Gastroesophageal sphincter (tissue), 4 donors: ENCODE data around the gene ITPR2. TPM values are rescaled to one million over a fixed set of nuclear protein-coding genes. Genes with fewer than 3 reads are reported as not detected.

ENCODE experiments used
- ATAC-seq: fragments of 150-250 bp; one replicate; pipeline ENCODE4 v1.9.1; 2016; ENCODE audit warnings: mild to moderate bottlenecking, moderate library complexity
- H3K27ac ChIP-seq, 4 donors: fragments of 200-600 bp; sonication (generic) in 3 of 4; 1 replicate in 3 of 4; 2 replicates in 1 of 4; pipeline ENCODE4 v1.5.1; 2016 to 2019
- H3K27me3 ChIP-seq: fragments of 200-600 bp; sonication (generic); one replicate; pipeline ENCODE4 v1.5.1; 2019
- H3K36me3 ChIP-seq, 2 donors: fragments of 200-600 bp; sonication (generic); one replicate each; pipeline ENCODE4 v1.5.1; 2019; ENCODE audit warnings: control low read depth in 1 of 2
- H3K4me1 ChIP-seq, 3 donors: fragments of 200-600 bp; sonication (generic); 1 replicate in 2 of 3; 2 replicates in 1 of 3; pipeline ENCODE4 v1.5.1; 2016 to 2019; ENCODE audit warnings: control low read depth in 2 of 3
- H3K4me3 ChIP-seq, 2 donors: fragments of 200-600 bp; sonication (generic); one replicate each; pipeline ENCODE4 v1.5.1; 2019; ENCODE audit warnings: mild to moderate bottlenecking in 1 of 2, moderate library complexity in 1 of 2
- H3K9me3 ChIP-seq, 3 donors: fragments of 200-600 bp; sonication (generic); one replicate each; pipeline ENCODE4 v1.5.1; 2017 to 2019; ENCODE audit warnings: control low read depth in 2 of 3
- EP300 ChIP-seq: sonication (generic); formaldehyde crosslinking; IDR thresholded peaks from one replicate; pipeline ENCODE4 v1.6.1; 2017; ENCODE audit warnings: antibody characterized with exemption, mild to moderate bottlenecking
- POLR2A ChIP-seq, 2 donors: fragments of 450-650 bp; IDR thresholded peaks; one replicate each; pipeline ENCODE4 v1.6.1; 2017; ENCODE audit warnings: antibody characterized with exemption in 2 of 2, mild to moderate bottlenecking in 2 of 2, moderate library complexity in 1 of 2
- POLR2AphosphoS5 ChIP-seq: sonication (generic); formaldehyde crosslinking; IDR thresholded peaks from one replicate; pipeline ENCODE4 v1.6.1; 2017; ENCODE audit warnings: antibody characterized with exemption
- WGBS, 2 donors: methylation state at CpG; one replicate each; pipeline ENCODE4 v1.1.5; 2018; ENCODE audit warnings: low coverage in 1 of 2; 5-methylcytosine and 5-hydroxymethylcytosine counted together
- total RNA-seq, 4 donors: library from RNA; depleted of rRNA; stranded (reverse); fragments of >200 nt; gene quantifications; one replicate each; pipeline ENCODE4 v1.1.0, GENCODE V29; 2016
- TF ChIP-seq, protein P1 (sequence below), 4 experiments: fragments of 200-600 bp in 2 of 4; fragments of 450-650 bp in 2 of 4; sonication (generic) in 1 of 4; IDR thresholded peaks; one replicate each; pipeline ENCODE4 v1.5.1; 2017 to 2019; ENCODE audit warnings: antibody characterized with exemption in 4 of 4, mild to moderate bottlenecking in 2 of 4, moderate library complexity in 2 of 4

ITPR2 gene
- total RNA-seq, 4 donors from 2014 or later, result 30.8 to 63.0 (median 44.4) TPM

DNA sequence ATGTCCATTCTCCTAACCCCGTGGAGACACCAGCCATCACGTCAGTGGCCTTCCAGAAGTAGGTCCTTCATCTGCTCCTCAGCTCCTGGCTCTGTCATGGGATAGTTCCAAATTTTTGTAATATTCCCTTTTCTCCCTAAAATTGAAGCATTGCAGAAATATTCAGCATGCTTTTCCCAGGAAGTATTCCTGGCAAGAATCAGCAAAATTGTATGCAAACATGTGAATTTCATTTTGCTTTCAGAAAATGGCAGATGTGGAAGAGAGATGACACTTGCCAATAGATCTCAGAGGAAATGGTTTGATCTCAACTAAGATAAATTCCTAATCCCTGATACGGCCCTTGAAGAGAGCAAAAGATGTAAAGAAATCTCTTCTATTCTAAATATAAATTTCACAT lies 298.9 kb downstream of the ITPR2 start:
- no peak for ATAC-seq
- WGBS, 2 donors, result 74 to 89% methylated on average over 3 of the region's 3 CpGs

DNA sequence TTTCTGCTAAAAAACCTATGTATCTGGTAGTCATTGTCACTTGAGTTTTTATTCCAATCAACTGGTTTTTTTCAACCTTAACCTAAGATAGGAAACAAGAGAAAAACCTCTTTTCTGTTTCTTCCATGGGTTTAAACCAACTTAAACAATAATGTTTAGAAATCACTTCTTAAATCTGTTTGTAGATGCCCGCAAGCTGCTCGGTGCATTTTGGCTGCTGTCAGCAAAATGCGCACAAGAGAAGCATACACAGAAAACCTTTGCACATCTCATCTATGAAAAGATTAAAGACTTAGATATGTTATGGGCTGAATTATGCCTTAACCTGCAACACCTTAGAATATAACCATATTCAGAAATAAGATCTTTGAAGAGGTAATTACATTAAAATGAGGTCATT lies 299.8 kb downstream of the ITPR2 start:
- no peaks in the 10 kb centered on the region for H3K36me3 ChIP-seq
- H3K9me3 ChIP-seq, result no peaks in the 10 kb centered on the region
- 95 to 98% methylated on average over 3 of the region's 3 CpGs for WGBS, 2 donors
- H3K4me1 ChIP-seq, result no peaks in the 10 kb centered on the region
- H3K4me3 ChIP-seq, result no peak overlapping the region
- no peak for ATAC-seq
- no peaks in the 10 kb centered on the region for H3K27me3 ChIP-seq
- H3K27ac ChIP-seq, result no peak overlapping the region
- TF ChIP-seq, protein P1, sequence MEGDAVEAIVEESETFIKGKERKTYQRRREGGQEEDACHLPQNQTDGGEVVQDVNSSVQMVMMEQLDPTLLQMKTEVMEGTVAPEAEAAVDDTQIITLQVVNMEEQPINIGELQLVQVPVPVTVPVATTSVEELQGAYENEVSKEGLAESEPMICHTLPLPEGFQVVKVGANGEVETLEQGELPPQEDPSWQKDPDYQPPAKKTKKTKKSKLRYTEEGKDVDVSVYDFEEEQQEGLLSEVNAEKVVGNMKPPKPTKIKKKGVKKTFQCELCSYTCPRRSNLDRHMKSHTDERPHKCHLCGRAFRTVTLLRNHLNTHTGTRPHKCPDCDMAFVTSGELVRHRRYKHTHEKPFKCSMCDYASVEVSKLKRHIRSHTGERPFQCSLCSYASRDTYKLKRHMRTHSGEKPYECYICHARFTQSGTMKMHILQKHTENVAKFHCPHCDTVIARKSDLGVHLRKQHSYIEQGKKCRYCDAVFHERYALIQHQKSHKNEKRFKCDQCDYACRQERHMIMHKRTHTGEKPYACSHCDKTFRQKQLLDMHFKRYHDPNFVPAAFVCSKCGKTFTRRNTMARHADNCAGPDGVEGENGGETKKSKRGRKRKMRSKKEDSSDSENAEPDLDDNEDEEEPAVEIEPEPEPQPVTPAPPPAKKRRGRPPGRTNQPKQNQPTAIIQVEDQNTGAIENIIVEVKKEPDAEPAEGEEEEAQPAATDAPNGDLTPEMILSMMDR (IDR thresholded peaks at IDR 0.05), result no peak
- TF ChIP-seq POLR2AphosphoS5, result no peak
- no peak for TF ChIP-seq EP300
- TF ChIP-seq POLR2A (IDR thresholded peaks at IDR 0.05), result no peak

More for the DNA sequence above, 298.9 kb downstream of the ITPR2 start:
- Histone ChIP-seq H3K27me3 (no peaks in the 10 kb centered on the region), H3K4me1 (no peaks in the 10 kb centered on the region), H3K4me3 (no peak overlapping the region), H3K36me3 (no peaks in the 10 kb centered on the region), H3K27ac (no peak overlapping the region), H3K9me3 (no peaks in the 10 kb centered on the region)
- TF ChIP-seq POLR2AphosphoS5, result no peak
- no peak for TF ChIP-seq POLR2A (IDR thresholded peaks at IDR 0.05)
- TF ChIP-seq EP300, result no peak
- TF ChIP-seq, protein P1 (IDR thresholded peaks at IDR 0.05), result no peak

DNA sequence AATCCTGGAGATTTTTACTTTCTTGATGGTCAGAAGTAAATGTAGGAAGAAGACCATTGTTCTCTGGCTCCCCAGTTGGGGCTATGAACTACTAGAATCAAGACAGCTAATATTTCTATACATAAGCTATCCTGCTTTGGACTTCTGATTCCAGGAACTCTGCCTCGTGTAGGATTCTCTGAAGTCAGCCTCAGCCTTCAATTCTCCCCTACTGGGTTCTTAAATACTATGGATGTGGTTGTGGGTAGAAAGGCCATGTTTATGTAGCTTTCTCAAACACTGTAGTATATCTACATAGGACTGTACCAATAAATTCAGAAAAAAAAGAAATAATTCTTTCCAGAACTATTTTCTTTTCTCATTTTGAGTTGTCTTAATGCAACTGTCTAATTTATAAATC lies 302.5 kb downstream of the ITPR2 start:
- WGBS, 2 donors, result 89 to 100% methylated on average over 1 of the region's 1 CpG
- ATAC-seq, result no peak
- Histone ChIP-seq H3K4me1 (no peaks in the 10 kb centered on the region), H3K36me3 (peaks cover 0 to 17% of the 10 kb centered on the region in 2 donors), H3K4me3 (no peak overlapping the region), H3K27ac (no peak overlapping the region), H3K27me3 (no peaks in the 10 kb centered on the region), H3K9me3 (peaks cover 0 to 11% (median 0%) of the 10 kb centered on the region in 3 donors)
- TF ChIP-seq POLR2AphosphoS5, result no peak
- TF ChIP-seq POLR2A (IDR thresholded peaks at IDR 0.05), result no peak
- TF ChIP-seq, protein P1 (IDR thresholded peaks at IDR 0.05), result no peak
- no peak for TF ChIP-seq EP300

DNA sequence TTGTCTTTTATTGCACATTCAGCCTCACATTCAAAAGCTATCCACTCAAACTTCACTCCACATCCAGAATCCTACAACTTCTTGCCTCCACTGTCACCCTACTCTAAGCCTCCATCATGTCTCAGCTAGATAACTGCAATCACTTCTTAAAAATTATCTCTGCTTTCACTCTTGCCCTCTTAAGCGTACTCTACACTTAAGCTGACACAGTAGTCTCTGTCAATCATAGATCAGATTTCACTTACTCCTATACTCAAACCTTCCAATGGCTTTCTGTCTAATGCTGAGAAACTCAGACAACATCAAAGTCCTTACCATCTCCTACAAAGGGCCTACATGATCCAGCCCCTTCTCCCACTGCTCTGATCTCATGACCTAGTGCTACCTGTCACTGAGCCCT lies 304.1 kb downstream of the ITPR2 start:
- Histone ChIP-seq H3K27ac (no peak overlapping the region), H3K4me1 (peaks cover 0 to 4% (median 0%) of the 10 kb centered on the region in 3 donors), H3K9me3 (peaks cover 0 to 18% (median 0%) of the 10 kb centered on the region in 3 donors), H3K36me3 (peaks cover 0 to 17% of the 10 kb centered on the region in 2 donors), H3K27me3 (no peaks in the 10 kb centered on the region), H3K4me3 (no peak overlapping the region)
- ATAC-seq, result no peak
- WGBS, 2 donors, result 80 to 90% methylated on average over 1 of the region's 1 CpG
- TF ChIP-seq, protein P1 (IDR thresholded peaks at IDR 0.05), result no peak
- no peak for TF ChIP-seq EP300
- TF ChIP-seq POLR2A (IDR thresholded peaks at IDR 0.05), result no peak
- no peak for TF ChIP-seq POLR2AphosphoS5

DNA sequence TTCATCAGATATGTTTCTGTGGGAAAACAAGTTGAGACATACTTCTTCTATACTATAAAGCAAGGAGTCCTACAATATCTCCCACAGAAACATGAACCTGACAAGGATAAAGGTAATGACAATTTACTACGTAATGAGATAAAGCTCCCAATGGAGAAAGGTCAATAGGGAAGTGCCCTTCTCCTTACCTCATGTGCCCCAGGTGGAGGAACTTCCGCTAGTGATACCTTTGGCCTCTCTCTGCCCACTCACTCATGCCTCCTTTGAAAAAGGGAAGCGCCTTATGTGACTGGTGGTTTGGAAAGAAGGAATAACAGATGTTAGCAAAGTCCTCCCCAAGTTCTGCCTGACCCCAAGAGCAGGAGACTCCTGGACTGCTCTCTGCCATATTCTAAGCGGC lies 305.3 kb downstream of the ITPR2 start:
- H3K4me3 ChIP-seq, result no peak overlapping the region
- no peak overlapping the region for H3K27ac ChIP-seq
- peaks cover 0 to 15% (median 0%) of the 10 kb centered on the region in 3 donors for H3K4me1 ChIP-seq
- 94 to 97% methylated on average over 4 of the region's 4 CpGs for WGBS, 2 donors
- ATAC-seq, result no peak
- H3K36me3 ChIP-seq, result peaks cover 0 to 17% of the 10 kb centered on the region in 2 donors
- TF ChIP-seq POLR2AphosphoS5 (no peak), EP300 (no peak), POLR2A (IDR thresholded peaks at IDR 0.05) (no peak)
- TF ChIP-seq, protein P1 (IDR thresholded peaks at IDR 0.05), result no peak
- H3K9me3 ChIP-seq, result peaks cover 0 to 18% (median 0%) of the 10 kb centered on the region in 3 donors
- H3K27me3 ChIP-seq, result no peaks in the 10 kb centered on the region
